ENCODE data around the gene BCAR1.

DNA sequence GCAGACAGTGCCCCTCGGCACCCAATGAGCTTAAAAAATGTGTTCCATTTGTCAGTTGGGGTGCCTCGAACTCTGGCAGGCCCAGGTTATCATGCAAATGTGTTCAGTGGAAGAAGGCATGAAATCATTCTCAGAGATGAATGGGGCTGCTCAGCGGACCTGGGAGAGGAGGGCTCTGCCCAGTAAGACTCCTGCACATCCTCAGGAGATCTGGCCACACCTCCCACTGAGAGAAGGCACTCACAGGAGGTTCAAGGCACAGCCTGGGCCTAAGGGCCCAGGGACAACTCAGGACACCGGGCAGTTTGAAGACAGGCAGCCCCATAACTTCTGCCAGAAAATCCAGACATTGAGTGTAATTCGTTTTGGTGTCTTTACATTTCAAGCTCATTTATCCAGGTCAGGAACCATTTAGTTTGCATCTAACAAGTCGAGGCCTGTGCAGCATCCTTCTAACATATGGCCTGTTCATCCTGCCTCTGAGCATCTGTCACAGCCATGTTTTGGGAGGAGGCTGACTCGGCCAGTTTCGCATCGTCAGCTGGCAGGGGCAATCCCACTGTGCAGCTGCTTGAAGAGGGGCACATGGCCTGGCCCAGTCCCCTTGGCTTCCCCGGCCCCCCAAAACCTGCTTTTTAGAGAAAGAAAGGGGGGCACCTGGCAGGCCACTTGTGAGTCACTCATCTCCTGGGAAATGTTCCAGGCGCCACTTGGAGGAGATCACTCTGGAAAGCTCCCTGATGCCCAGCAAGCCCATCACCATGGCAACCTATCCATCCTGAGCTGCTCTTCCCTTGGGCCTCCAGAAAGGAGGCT, 31.2 kb upstream of the BCAR1 start:
- no peak for TF ChIP-seq CTCF (conservative IDR thresholded peaks at IDR 0.05)
- TF ChIP-seq ZFX (IDR thresholded peaks at IDR 0.05): no peak
